ENCODE data around the gene CYFIP1.

Gene CYFIP1

DNA sequence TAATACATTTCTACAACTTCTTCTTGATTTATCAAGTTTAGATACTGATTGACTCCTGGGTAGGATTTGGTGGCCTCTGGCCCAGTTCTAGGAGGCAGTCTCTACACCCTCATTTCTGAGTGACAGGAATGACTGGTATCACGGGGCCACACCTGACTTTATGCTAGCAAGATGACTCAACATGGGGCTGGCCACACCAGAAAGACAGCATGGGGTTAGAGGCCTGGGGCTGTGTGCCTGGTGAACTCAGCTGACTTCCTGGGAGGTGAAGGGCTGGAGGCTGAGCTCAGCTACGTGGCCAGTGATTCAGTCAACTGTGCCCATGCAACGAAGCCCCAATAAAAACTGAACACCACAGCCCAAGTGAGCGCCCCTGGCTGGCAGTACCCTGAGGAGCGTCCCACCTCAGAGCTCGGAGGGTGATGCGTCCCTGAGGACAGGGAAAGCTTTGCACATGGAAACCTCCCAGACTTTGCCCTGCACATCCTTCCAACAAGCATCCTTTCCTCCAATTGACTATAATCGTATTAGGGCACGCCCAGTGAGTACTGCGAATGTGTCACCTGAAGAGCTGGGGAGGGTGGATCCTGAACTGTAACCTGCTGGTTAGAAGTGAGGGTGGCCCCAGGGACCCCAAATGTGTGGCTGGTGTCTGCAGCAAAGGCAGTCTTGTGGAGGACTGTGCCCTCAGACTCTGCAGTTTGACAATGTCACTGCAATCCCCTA, 84.5 kb downstream of the CYFIP1 start:
- in situ Hi-C loops (cut with MboI; ENCODE audit: low pct_unique_long_range_greater_than_20kb, low sequenced_read_pairs, unreplicated experiment) = loop anchor here (25.0 kb wide), 1 partner anchor 92 kb away; the partner anchor contains the start of gene CYFIP1
- DNase-seq (ENCODE audit: low spot score) = peak; percentile 66
- TF ChIP-seq, protein P1, sequence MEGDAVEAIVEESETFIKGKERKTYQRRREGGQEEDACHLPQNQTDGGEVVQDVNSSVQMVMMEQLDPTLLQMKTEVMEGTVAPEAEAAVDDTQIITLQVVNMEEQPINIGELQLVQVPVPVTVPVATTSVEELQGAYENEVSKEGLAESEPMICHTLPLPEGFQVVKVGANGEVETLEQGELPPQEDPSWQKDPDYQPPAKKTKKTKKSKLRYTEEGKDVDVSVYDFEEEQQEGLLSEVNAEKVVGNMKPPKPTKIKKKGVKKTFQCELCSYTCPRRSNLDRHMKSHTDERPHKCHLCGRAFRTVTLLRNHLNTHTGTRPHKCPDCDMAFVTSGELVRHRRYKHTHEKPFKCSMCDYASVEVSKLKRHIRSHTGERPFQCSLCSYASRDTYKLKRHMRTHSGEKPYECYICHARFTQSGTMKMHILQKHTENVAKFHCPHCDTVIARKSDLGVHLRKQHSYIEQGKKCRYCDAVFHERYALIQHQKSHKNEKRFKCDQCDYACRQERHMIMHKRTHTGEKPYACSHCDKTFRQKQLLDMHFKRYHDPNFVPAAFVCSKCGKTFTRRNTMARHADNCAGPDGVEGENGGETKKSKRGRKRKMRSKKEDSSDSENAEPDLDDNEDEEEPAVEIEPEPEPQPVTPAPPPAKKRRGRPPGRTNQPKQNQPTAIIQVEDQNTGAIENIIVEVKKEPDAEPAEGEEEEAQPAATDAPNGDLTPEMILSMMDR (IDR thresholded peaks at IDR 0.05; ENCODE audit: extremely low read depth, insufficient read depth, missing control alignments) = no peak

DNA sequence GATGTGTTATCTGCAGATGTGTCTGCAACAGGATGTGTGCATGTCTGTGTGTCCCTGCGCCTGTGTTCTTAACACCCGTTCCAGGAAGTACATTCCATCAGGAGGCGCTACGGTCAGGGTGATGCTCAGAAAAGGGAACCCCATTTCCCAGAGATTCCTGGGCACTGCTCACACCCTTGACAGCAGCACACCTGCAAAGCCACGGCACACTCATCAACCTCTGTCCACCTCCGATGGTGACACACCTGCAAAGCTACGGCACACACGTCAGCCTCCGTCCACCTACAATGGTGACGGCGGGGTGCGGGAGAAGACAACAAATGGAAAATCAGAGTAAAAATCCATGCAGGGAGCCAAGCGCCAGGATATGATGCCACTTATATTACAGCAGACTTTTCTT, 86.3 kb downstream of the CYFIP1 start:
- in situ Hi-C loops (cut with MboI; ENCODE audit: low pct_unique_long_range_greater_than_20kb, low sequenced_read_pairs, unreplicated experiment) = loop anchor here (25.0 kb wide), 1 partner anchor 93 kb away; the partner anchor contains the start of gene CYFIP1
- TF ChIP-seq, protein P1 (IDR thresholded peaks at IDR 0.05; ENCODE audit: extremely low read depth, insufficient read depth, missing control alignments) = no peak
- no peak for DNase-seq (ENCODE audit: low spot score)

DNA sequence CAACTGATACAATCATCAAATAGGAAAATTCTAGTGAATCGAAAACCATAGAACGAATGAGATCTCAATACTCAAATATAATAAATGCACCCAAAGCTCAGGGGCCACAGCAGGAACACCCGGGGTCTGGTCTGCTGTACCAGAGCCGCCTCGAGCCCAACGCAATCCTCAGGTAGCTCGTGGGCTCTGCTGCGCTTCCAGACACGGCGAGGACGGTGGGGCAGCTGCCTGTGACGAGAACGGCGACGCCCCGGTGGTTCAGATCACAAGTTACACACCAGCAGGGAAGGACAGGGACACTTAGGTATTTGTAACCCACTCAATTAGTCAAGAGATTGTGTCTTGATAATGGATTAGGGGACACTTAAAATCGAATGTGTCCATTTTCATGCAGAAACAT, 87.1 kb downstream of the CYFIP1 start:
- in situ Hi-C loops (cut with MboI; ENCODE audit: low pct_unique_long_range_greater_than_20kb, low sequenced_read_pairs, unreplicated experiment) = loop anchor here (25.0 kb wide), 1 partner anchor 94 kb away; the partner anchor contains the start of gene CYFIP1
- TF ChIP-seq, protein P1 (IDR thresholded peaks at IDR 0.05; ENCODE audit: extremely low read depth, insufficient read depth, missing control alignments) = no peak
- no peak for DNase-seq (ENCODE audit: low spot score)

DNA sequence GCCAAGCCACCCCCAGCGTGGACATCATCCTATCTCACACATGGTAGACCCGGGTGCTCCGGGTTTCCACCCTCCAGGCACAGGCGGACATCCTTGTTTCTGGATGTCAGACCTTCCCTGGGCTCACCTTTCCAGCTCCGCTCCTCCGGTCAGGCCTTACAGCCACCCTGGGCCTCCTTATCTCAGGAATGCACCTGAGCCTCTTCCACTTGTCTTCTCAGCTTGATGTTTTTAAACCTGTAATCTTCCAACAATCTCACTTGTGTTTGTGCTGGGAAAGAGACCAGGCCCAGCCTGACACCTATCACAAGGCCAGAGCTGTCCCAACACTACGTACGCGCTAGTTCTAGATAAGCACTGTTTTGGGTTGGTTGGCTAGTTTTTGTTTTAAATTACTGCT, 87.8 kb downstream of the CYFIP1 start:
- DNase-seq (ENCODE audit: low spot score) = no peak
- in situ Hi-C loops (cut with MboI; ENCODE audit: low pct_unique_long_range_greater_than_20kb, low sequenced_read_pairs, unreplicated experiment) = loop anchor here (25.0 kb wide), 1 partner anchor 95 kb away; the partner anchor contains the start of gene CYFIP1
- TF ChIP-seq, protein P1 (IDR thresholded peaks at IDR 0.05; ENCODE audit: extremely low read depth, insufficient read depth, missing control alignments) = no peak

DNA sequence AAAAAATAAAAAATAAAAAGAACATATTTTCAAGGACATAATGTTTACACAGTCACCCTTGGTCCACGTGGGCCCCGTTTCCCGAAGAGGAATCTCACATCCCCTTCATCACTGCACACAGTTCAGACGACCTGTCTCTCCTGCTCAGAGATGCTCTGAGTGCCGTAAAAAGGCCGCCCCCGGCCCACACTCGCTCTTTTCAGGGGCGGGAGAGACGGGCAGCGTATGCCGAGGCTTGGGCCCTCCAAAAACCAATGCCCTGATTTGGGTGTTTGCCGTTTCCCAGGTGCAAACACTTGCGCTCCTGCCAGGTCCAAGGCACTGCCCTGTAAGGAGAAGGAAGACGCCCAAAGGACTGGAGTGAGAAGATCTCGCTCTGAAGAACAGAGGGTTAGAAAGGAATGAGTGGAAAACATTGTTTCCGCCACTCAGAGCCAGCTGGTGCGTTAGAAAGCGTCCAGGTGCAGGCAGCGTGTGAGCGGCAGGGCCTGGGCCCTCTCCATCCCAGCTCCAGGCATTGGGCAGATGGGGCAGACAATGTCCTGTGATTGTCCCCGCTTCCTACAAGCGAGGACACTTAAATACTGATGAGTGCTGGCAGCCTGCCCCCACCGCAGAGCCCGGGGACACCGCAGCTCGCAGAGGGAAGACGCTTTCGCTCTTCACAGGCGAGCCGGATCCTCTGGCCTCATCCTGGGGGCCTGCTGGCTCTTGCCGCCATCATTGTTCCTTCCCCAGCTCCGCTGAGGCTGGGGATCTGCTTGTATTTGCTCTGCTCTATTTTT, 88.5 kb downstream of the CYFIP1 start:
- in situ Hi-C loops (cut with MboI; ENCODE audit: low pct_unique_long_range_greater_than_20kb, low sequenced_read_pairs, unreplicated experiment) = loop anchor here (25.0 kb wide), 1 partner anchor 96 kb away; the partner anchor contains the start of gene CYFIP1
- DNase-seq (ENCODE audit: low spot score) = no peak
- TF ChIP-seq, protein P1 (IDR thresholded peaks at IDR 0.05; ENCODE audit: extremely low read depth, insufficient read depth, missing control alignments) = no peak

DNA sequence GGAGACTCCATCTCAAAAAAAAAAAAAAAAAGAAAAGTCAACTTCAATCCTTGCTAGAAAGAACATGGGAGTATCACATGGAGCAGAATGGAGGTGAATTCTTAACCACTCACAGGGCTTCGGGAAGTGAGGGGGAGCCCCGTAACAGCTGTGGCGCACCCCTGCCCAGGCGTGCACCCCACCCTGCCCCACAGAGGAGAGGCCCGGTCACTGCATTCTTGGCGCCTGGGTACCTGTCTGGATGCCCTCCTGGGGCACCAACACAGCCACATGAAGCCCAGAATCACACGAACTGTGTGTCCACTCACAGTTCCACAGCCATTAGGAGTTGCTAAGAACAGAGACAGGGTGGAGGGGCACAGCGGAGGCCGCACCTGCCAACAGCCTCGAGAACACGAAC, 89.9 kb downstream of the CYFIP1 start:
- in situ Hi-C loops (cut with MboI; ENCODE audit: low pct_unique_long_range_greater_than_20kb, low sequenced_read_pairs, unreplicated experiment) = loop anchor here (25.0 kb wide), 1 partner anchor 97 kb away; the partner anchor contains the start of gene CYFIP1
- DNase-seq (ENCODE audit: low spot score) = no peak
- TF ChIP-seq, protein P1 (IDR thresholded peaks at IDR 0.05; ENCODE audit: extremely low read depth, insufficient read depth, missing control alignments) = no peak
